ENCODE results near the gene PLXNA4. TPM values are rescaled to one million over a fixed set of nuclear protein-coding genes. Genes with fewer than 3 reads are reported as not detected.

Gene PLXNA4
- total RNA-seq, 2 donors from 2014 or later, result 12.2 to 27.7 TPM

- ATAC-seq (ENCODE audit: insufficient number of reproducible peaks, low FRiP score, low read depth) (no peak), DNase-seq (ENCODE audit: low spot score) (no peak)
- no peaks in the 10 kb centered on the region for H3K27me3 ChIP-seq (replicated peaks; ENCODE audit: insufficient read depth)
- no peak overlapping the region for H3K27ac ChIP-seq
- H3K9me3 ChIP-seq, result peaks cover 11% of the 10 kb centered on the region
- peaks cover 10% of the 10 kb centered on the region for H3K36me3 ChIP-seq
- H3K4me1 ChIP-seq (ENCODE audit: control insufficient read depth in 1 of 2, low read depth in 2 of 2), result peaks cover 4 to 14% of the 10 kb centered on the region in 2 donors
- H3K4me3 ChIP-seq, result no peak overlapping the region
- TF ChIP-seq CTCF (IDR thresholded peaks at IDR 0.05), result no peak
Observed at GRCh38 chr7:132190683-132191082, 385.6 kb downstream of the PLXNA4 start.

GRCh38 chr7:132189881-132190280 is 386.4 kb downstream of the PLXNA4 start:
- DNase-seq (ENCODE audit: low spot score), result no peak
- Histone ChIP-seq H3K36me3 (peaks cover 10% of the 10 kb centered on the region), H3K4me3 (no peak overlapping the region), H3K4me1 (ENCODE audit: control insufficient read depth in 1 of 2, low read depth in 2 of 2) (peaks cover 4 to 14% of the 10 kb centered on the region in 2 donors), H3K27ac (no peak overlapping the region), H3K27me3 (replicated peaks; ENCODE audit: insufficient read depth) (no peaks in the 10 kb centered on the region), H3K9me3 (peaks cover 11% of the 10 kb centered on the region)
- no peak for TF ChIP-seq CTCF (IDR thresholded peaks at IDR 0.05)
- ATAC-seq (ENCODE audit: insufficient number of reproducible peaks, low FRiP score, low read depth), result no peak

GRCh38 chr7:132187869-132188789 is 388.1 kb downstream of the PLXNA4 start:
- Histone ChIP-seq H3K27me3 (replicated peaks; ENCODE audit: insufficient read depth) (no peaks in the 10 kb centered on the region), H3K4me3 (no peak overlapping the region), H3K27ac (no peak overlapping the region), H3K36me3 (peaks cover 15% of the 10 kb centered on the region), H3K9me3 (peaks cover 11% of the 10 kb centered on the region), H3K4me1 (ENCODE audit: control insufficient read depth in 1 of 2, low read depth in 2 of 2) (peaks cover 4 to 14% of the 10 kb centered on the region in 2 donors)
- ATAC-seq (ENCODE audit: insufficient number of reproducible peaks, low FRiP score, low read depth) (no peak), DNase-seq (ENCODE audit: low spot score) (no peak)
- TF ChIP-seq CTCF (IDR thresholded peaks at IDR 0.05), result no peak

- DNase-seq (ENCODE audit: low spot score) (no peak), ATAC-seq (ENCODE audit: insufficient number of reproducible peaks, low FRiP score, low read depth) (no peak)
- Histone ChIP-seq H3K4me1 (ENCODE audit: control insufficient read depth in 1 of 2, low read depth in 2 of 2) (peaks cover 4 to 14% of the 10 kb centered on the region in 2 donors), H3K27me3 (replicated peaks; ENCODE audit: insufficient read depth) (no peaks in the 10 kb centered on the region), H3K9me3 (peaks cover 11% of the 10 kb centered on the region), H3K4me3 (no peak overlapping the region), H3K27ac (no peak overlapping the region), H3K36me3 (peaks cover 15% of the 10 kb centered on the region)
- no peak for TF ChIP-seq CTCF (IDR thresholded peaks at IDR 0.05)
Observed at GRCh38 chr7:132187391-132187790, 388.9 kb downstream of the PLXNA4 start.

- Histone ChIP-seq H3K9me3 (peaks cover 11% of the 10 kb centered on the region), H3K27me3 (replicated peaks; ENCODE audit: insufficient read depth) (no peaks in the 10 kb centered on the region), H3K4me3 (no peak overlapping the region), H3K36me3 (peaks cover 15% of the 10 kb centered on the region), H3K27ac (no peak overlapping the region), H3K4me1 (ENCODE audit: control insufficient read depth in 1 of 2, low read depth in 2 of 2) (no peaks in the 10 kb centered on the region)
- TF ChIP-seq CTCF (IDR thresholded peaks at IDR 0.05), result no peak
- DNase-seq (ENCODE audit: low spot score), result no peak
- ATAC-seq (ENCODE audit: insufficient number of reproducible peaks, low FRiP score, low read depth), result no peak
Observed at GRCh38 chr7:132185150-132185549, 391.1 kb downstream of the PLXNA4 start.

Data from thoracic aorta (tissue), 2 donors.